Activated T-helper 1 cell treated with Interleukin-2 at 50 U/mL for 16 hours (primary cell): ENCODE data around the gene TAF4.

Experiments used
- DNase-seq: peaks from one replicate; pipeline ENCODE4 v3.0.0-alpha.2; 2020; ENCODE audit warnings: low read depth

Gene TAF4

GRCh38 chr20:61964675-61965605 lies 100.7 kb downstream of the TAF4 start:
- no peak for DNase-seq

- DNase-seq: no peak
Observed at GRCh38 chr20:61963885-61964674, 101.6 kb downstream of the TAF4 start.

- no peak for DNase-seq
Observed at GRCh38 chr20:61963149-61963548, 102.5 kb downstream of the TAF4 start.

- DNase-seq: no peak
Observed at GRCh38 chr20:61960836-61961235, 104.8 kb downstream of the TAF4 start.

- no peak for DNase-seq
Observed at GRCh38 chr20:61958773-61959700, 106.6 kb downstream of the TAF4 start.

GRCh38 chr20:61957961-61958715 lies 107.5 kb downstream of the TAF4 start:
- DNase-seq: no peak

GRCh38 chr20:61956396-61957342 lies 109.0 kb downstream of the TAF4 start:
- no peak for DNase-seq

GRCh38 chr20:61955668-61956395 lies 109.8 kb downstream of the TAF4 start:
- DNase-seq: no peak

- no peak for DNase-seq
Observed at GRCh38 chr20:61954276-61955021, 111.2 kb downstream of the TAF4 start.

- no peak for DNase-seq
Observed at GRCh38 chr20:61953037-61954021, 112.4 kb downstream of the TAF4 start.

- DNase-seq: no peak
Observed at GRCh38 chr20:61951695-61952533, 113.8 kb downstream of the TAF4 start.

- DNase-seq: no peak
Observed at GRCh38 chr20:61950641-61951071, 115.0 kb downstream of the TAF4 start.

GRCh38 chr20:61949714-61950640 lies 115.7 kb downstream of the TAF4 start:
- DNase-seq: no peak

GRCh38 chr20:61949363-61949713 lies 116.3 kb downstream of the TAF4 start:
- DNase-seq: no peak
